Neural crest cell (in vitro differentiated cells): ENCODE results near the gene CDCA5. TPM values are rescaled to one million over a fixed set of nuclear protein-coding genes. Genes with fewer than 3 reads are reported as not detected.

Experiments
- DNase-seq: peaks from one replicate; pipeline ENCODE4 v3.0.0; 2021; ENCODE audit warnings: low read depth, mixed read lengths, low spot score
- H3K27ac Mint-ChIP-seq: one replicate; pipeline ENCODE4 v1.8.0; 2021; ENCODE audit warnings: mild to moderate bottlenecking, mixed read lengths; ENCODE audit not compliant: unreplicated experiment
- H3K27me3 Mint-ChIP-seq: 2 replicates; pipeline ENCODE4 v1.8.0; 2021; ENCODE audit warnings: low read depth, mild to moderate bottlenecking, mixed read lengths
- H3K36me3 Mint-ChIP-seq: 2 replicates; pipeline ENCODE4 v1.8.0; 2021; ENCODE audit warnings: low read depth, mild to moderate bottlenecking, mixed read lengths
- H3K4me1 Mint-ChIP-seq: 2 replicates; pipeline ENCODE4 v1.8.0; 2021; ENCODE audit warnings: mixed read lengths
- H3K4me3 Mint-ChIP-seq: one replicate; pipeline ENCODE4 v1.8.0; 2021; ENCODE audit warnings: mild to moderate bottlenecking, mixed read lengths
- H3K9me3 Mint-ChIP-seq: 2 replicates; pipeline ENCODE4 v1.8.0; 2021; ENCODE audit warnings: mixed read lengths
- CTCF ChIP-seq: fragments of 200-600 bp; sonication (generic); conservative IDR thresholded peaks from 2 replicates; pipeline ENCODE4 v1.5.0; 2021; ENCODE audit warnings: antibody characterized with exemption, mild to moderate bottlenecking
- total RNA-seq: library from RNA; stranded (reverse); gene quantifications from 2 replicates; pipeline ENCODE4 v1.2.1, GENCODE V29; 2021

CDCA5 gene
- total RNA-seq, 1 donor from 2014 or later = 84.8 TPM

GRCh38 chr11:65077451-65077850 lies 6.4 kb downstream of the CDCA5 start:
- Mint-ChIP-seq H3K36me3 (peaks cover 14% of the 10 kb centered on the region), H3K27me3 (no peaks in the 10 kb centered on the region), H3K9me3 (no peaks in the 10 kb centered on the region), H3K4me3 (no peak overlapping the region), H3K27ac (no peak overlapping the region), H3K4me1 (peaks cover 12% of the 10 kb centered on the region)
- DNase-seq = no peak
- TF ChIP-seq CTCF = no peak

GRCh38 chr11:65072631-65072966 lies 11.2 kb downstream of the CDCA5 start:
- Mint-ChIP-seq H3K4me1 (no peaks in the 10 kb centered on the region), H3K4me3 (no peak overlapping the region), H3K27ac (peak overlapping the region; percentile 86), H3K27me3 (no peaks in the 10 kb centered on the region), H3K9me3 (no peaks in the 10 kb centered on the region), H3K36me3 (peaks cover 8% of the 10 kb centered on the region)
- TF ChIP-seq CTCF = no peak
- no peak for DNase-seq

GRCh38 chr11:65071907-65072630 lies 11.8 kb downstream of the CDCA5 start:
- Mint-ChIP-seq H3K9me3 (no peaks in the 10 kb centered on the region), H3K27ac (peak overlapping the region; percentile 86), H3K27me3 (no peaks in the 10 kb centered on the region), H3K4me3 (no peak overlapping the region), H3K36me3 (peaks cover 5% of the 10 kb centered on the region), H3K4me1 (no peaks in the 10 kb centered on the region)
- no peak for DNase-seq
- no peak for TF ChIP-seq CTCF

- H3K27me3 Mint-ChIP-seq = no peaks in the 10 kb centered on the region
- no peak for TF ChIP-seq CTCF
- no peak overlapping the region for H3K27ac Mint-ChIP-seq
- DNase-seq = no peak
- H3K4me3 Mint-ChIP-seq = no peak overlapping the region
- no peaks in the 10 kb centered on the region for H3K36me3 Mint-ChIP-seq
- no peaks in the 10 kb centered on the region for H3K9me3 Mint-ChIP-seq
- H3K4me1 Mint-ChIP-seq = no peaks in the 10 kb centered on the region
Observed at GRCh38 chr11:65069217-65069616, 14.6 kb downstream of the CDCA5 start.

GRCh38 chr11:65067446-65067845 lies 16.4 kb downstream of the CDCA5 start:
- Mint-ChIP-seq H3K4me1 (no peaks in the 10 kb centered on the region), H3K27ac (no peak overlapping the region), H3K9me3 (no peaks in the 10 kb centered on the region), H3K4me3 (no peak overlapping the region), H3K27me3 (no peaks in the 10 kb centered on the region), H3K36me3 (no peaks in the 10 kb centered on the region)
- no peak for TF ChIP-seq CTCF
- DNase-seq = no peak
